H9 (cell line): Measurements from ENCODE around the gene TCF4. TPM values are rescaled to one million over a fixed set of nuclear protein-coding genes. Genes with fewer than 3 reads are reported as not detected.

Source experiments
- DNase-seq: peaks from one replicate; pipeline ENCODE4 v3.0.0-alpha.2; 2017
- H2AFZ ChIP-seq: one replicate; pipeline ENCODE4 v1.6.1; 2013; ENCODE audit warnings: mild to moderate bottlenecking, low read length, control low read depth, moderate library complexity
- H2AK5ac ChIP-seq: 2 replicates; pipeline ENCODE4 v1.6.1; 2013; ENCODE audit warnings: low read length, control low read depth, mixed read lengths; ENCODE audit not compliant: insufficient read length
- H2BK120ac ChIP-seq: one replicate; pipeline ENCODE4 v1.6.1; 2013; ENCODE audit warnings: low read depth, mild to moderate bottlenecking, low read length, control low read depth, inconsistent platforms; ENCODE audit not compliant: poor library complexity, severe bottlenecking
- H2BK12ac ChIP-seq: 2 replicates; pipeline ENCODE4 v1.6.1; 2013; ENCODE audit warnings: low read length, control low read depth, mixed read lengths, low read depth; ENCODE audit not compliant: insufficient read length
- H2BK15ac ChIP-seq: 2 replicates; pipeline ENCODE4 v1.6.1; 2013; ENCODE audit warnings: low read depth, low read length, control low read depth
- H2BK20ac ChIP-seq: one replicate; pipeline ENCODE4 v1.6.1; 2013; ENCODE audit warnings: low read depth, mild to moderate bottlenecking, low read length, control low read depth, inconsistent platforms; ENCODE audit not compliant: poor library complexity, severe bottlenecking
- H2BK5ac ChIP-seq: 2 replicates; pipeline ENCODE4 v1.6.1; 2013; ENCODE audit warnings: low read length, control low read depth, mixed read lengths; ENCODE audit not compliant: insufficient read length
- H3K14ac ChIP-seq: 2 replicates; pipeline ENCODE4 v1.6.1; 2013; ENCODE audit warnings: low read length, control low read depth; ENCODE audit not compliant: insufficient read depth
- H3K18ac ChIP-seq: 2 replicates; pipeline ENCODE4 v1.6.1; 2013; ENCODE audit warnings: low read depth, mild to moderate bottlenecking, mixed read lengths, low read length, control low read depth; ENCODE audit not compliant: insufficient read length
- H3K23ac ChIP-seq: 2 replicates; pipeline ENCODE4 v1.6.1; 2013; ENCODE audit warnings: low read length, control low read depth, mixed read lengths, low read depth; ENCODE audit not compliant: insufficient read length
- H3K23me2 ChIP-seq: 2 replicates; pipeline ENCODE4 v1.6.1; 2013; ENCODE audit warnings: low read depth, mild to moderate bottlenecking, mixed read lengths, low read length, control low read depth; ENCODE audit not compliant: insufficient read length, poor library complexity, severe bottlenecking
- H3K27ac ChIP-seq: 2 replicates; pipeline ENCODE4 v1.5.1; 2013; ENCODE audit warnings: low read length, control low read depth, mixed read lengths, low read depth; ENCODE audit not compliant: insufficient read length
- H3K27me3 ChIP-seq: 2 replicates; pipeline ENCODE4 v1.6.1; 2013; ENCODE audit warnings: low read length, control low read depth, inconsistent platforms; ENCODE audit not compliant: insufficient read depth
- H3K4ac ChIP-seq: 2 replicates; pipeline ENCODE4 v1.6.1; 2013; ENCODE audit warnings: low read depth, mild to moderate bottlenecking, control low read depth, inconsistent platforms, low read length, moderate library complexity
- H3K4me1 ChIP-seq: 2 replicates; pipeline ENCODE4 v1.6.1; 2013; ENCODE audit warnings: low read length, control low read depth, inconsistent platforms; ENCODE audit not compliant: insufficient read depth
- H3K4me2 ChIP-seq: 2 replicates; pipeline ENCODE4 v1.6.1; 2013; ENCODE audit warnings: low read length, control low read depth, mixed read lengths; ENCODE audit not compliant: insufficient read length, insufficient read depth
- H3K56ac ChIP-seq: 2 replicates; pipeline ENCODE4 v1.6.1; 2013; ENCODE audit warnings: low read depth, mild to moderate bottlenecking, mixed read lengths, low read length, control low read depth; ENCODE audit not compliant: insufficient read length
- H3K79me1 ChIP-seq: 2 replicates; pipeline ENCODE4 v1.6.1; 2013; ENCODE audit warnings: low read depth, mild to moderate bottlenecking, moderate library complexity, low read length, control low read depth, inconsistent platforms; ENCODE audit not compliant: insufficient read depth, poor library complexity, severe bottlenecking
- H3K79me2 ChIP-seq: 2 replicates; pipeline ENCODE4 v1.6.1; 2013; ENCODE audit warnings: low read length, control low read depth, inconsistent platforms; ENCODE audit not compliant: insufficient read depth
- H3K9ac ChIP-seq: 2 replicates; pipeline ENCODE4 v1.6.1; 2013; ENCODE audit warnings: low read length, control low read depth, mixed read lengths; ENCODE audit not compliant: insufficient read length; ENCODE audit errors: extremely low read depth
- H3K9me3 ChIP-seq: one replicate; pipeline ENCODE4 v1.6.1; 2013; ENCODE audit warnings: low read depth, low read length, inconsistent platforms; ENCODE audit not compliant: control insufficient read depth
- H3T11ph ChIP-seq: one replicate; pipeline ENCODE4 v1.6.1; 2013; ENCODE audit warnings: mild to moderate bottlenecking, low read length, control low read depth, inconsistent platforms
- H4K20me1 ChIP-seq: one replicate; pipeline ENCODE4 v1.6.1; 2013; ENCODE audit not compliant: control insufficient read depth, insufficient read length, insufficient read depth
- H4K5ac ChIP-seq: 2 replicates; pipeline ENCODE4 v1.6.1; 2013; ENCODE audit warnings: low read depth, mild to moderate bottlenecking, mixed read lengths, low read length, control low read depth; ENCODE audit not compliant: insufficient read length
- H4K8ac ChIP-seq: replicated peaks from 2 replicates; pipeline ENCODE4 v1.6.1; 2013; ENCODE audit warnings: low read length, control low read depth, mixed read lengths, low read depth; ENCODE audit not compliant: insufficient read length
- H4K91ac ChIP-seq: 2 replicates; pipeline ENCODE4 v1.6.1; 2013; ENCODE audit warnings: low read depth, mild to moderate bottlenecking, moderate library complexity, mixed read lengths, low read length, control low read depth; ENCODE audit not compliant: insufficient read length
- H3K27ac Mint-ChIP-seq, 3 experiments: 2 replicates in 2 of 3; 3 replicates in 1 of 3; pipeline ENCODE4 v1.8.0; 2020 to 2021; ENCODE audit warnings: mixed read lengths in 3 of 3, mild to moderate bottlenecking in 1 of 3, moderate library complexity in 1 of 3
- H3K27me3 Mint-ChIP-seq: 2 replicates; pipeline ENCODE4 v1.8.0; 2021; ENCODE audit warnings: low read depth, mild to moderate bottlenecking, moderate library complexity, mixed read lengths
- H3K36me3 Mint-ChIP-seq, 3 experiments: 2 replicates in 2 of 3; 3 replicates in 1 of 3; pipeline ENCODE4 v1.8.0; 2020 to 2021; ENCODE audit warnings: low read depth in 3 of 3, mixed read lengths in 3 of 3; ENCODE audit not compliant: insufficient read depth in 1 of 3
- H3K4me1 Mint-ChIP-seq, 2 experiments: 2 replicates each; pipeline ENCODE4 v1.8.0; 2020; ENCODE audit warnings: mixed read lengths in 2 of 2
- H3K4me3 Mint-ChIP-seq, 2 experiments: 2 replicates in 1 of 2; 3 replicates in 1 of 2; pipeline ENCODE4 v1.8.0; 2020 to 2021; ENCODE audit warnings: mild to moderate bottlenecking in 2 of 2, mixed read lengths in 2 of 2, moderate library complexity in 1 of 2
- H3K9me3 Mint-ChIP-seq, 2 experiments: 2 replicates in 1 of 2; 3 replicates in 1 of 2; pipeline ENCODE4 v1.8.0; 2020; ENCODE audit warnings: mild to moderate bottlenecking in 2 of 2, mixed read lengths in 2 of 2, moderate library complexity in 1 of 2
- CTCF ChIP-seq: fragments of 200-600 bp; sonication (generic); conservative IDR thresholded peaks from 3 replicates; pipeline ENCODE4 v1.8.0; 2021; ENCODE audit warnings: antibody characterized with exemption, mild to moderate bottlenecking
- WGBS: extraction: QIAGEN DNeasy Blood & Tissue Kit; methylation state at CpG from one replicate; pipeline ENCODE4 v1.1.7; 2013; ENCODE audit warnings: missing lambda C conversion rate, low lambda C conversion rate, mixed read lengths; ENCODE audit not compliant: insufficient read length; ENCODE audit errors: extremely low coverage; 5-methylcytosine and 5-hydroxymethylcytosine counted together
- total RNA-seq: library from RNA; stranded (reverse); gene quantifications from 2 replicates; pipeline ENCODE4 v1.2.1, GENCODE V29; 2021

Gene TCF4
- total RNA-seq, 1 experiment from 2014 or later: 99.4 TPM

GRCh38 chr18:55477860-55478581 lies 110.0 kb downstream of the TCF4 start:
- Histone ChIP-seq H3K23me2 (no peaks in the 10 kb centered on the region), H2BK20ac (no peak overlapping the region), H3K14ac (no peak overlapping the region), H3K79me2 (peaks cover 5% of the 10 kb centered on the region; the same call in 1 of the 2 replicates), H2BK15ac (no peak overlapping the region), H3K4me1 (peaks cover 13% of the 10 kb centered on the region), H2AFZ (no peak overlapping the region), H3T11ph (no peak overlapping the region), H3K9ac (no peak overlapping the region), H3K9me3 (no peaks in the 10 kb centered on the region), H3K79me1 (peaks cover 4% of the 10 kb centered on the region), H3K23ac (no peak overlapping the region), H3K4me2 (no peak overlapping the region), H3K56ac (no peak overlapping the region), H4K91ac (no peak overlapping the region), H4K20me1 (no peaks in the 10 kb centered on the region), H3K4ac (no peak overlapping the region), H4K8ac (no peak overlapping the region), H3K27me3 (no peaks in the 10 kb centered on the region), H2BK120ac (no peak overlapping the region), H2BK12ac (no peak overlapping the region), H3K27ac (no peak overlapping the region), H4K5ac (no peak overlapping the region), H2BK5ac (no peak overlapping the region), H2AK5ac (no peak overlapping the region), H3K18ac (no peak overlapping the region)
- no peak overlapping the region for H3K4me3 Mint-ChIP-seq
- H3K9me3 Mint-ChIP-seq: no peaks in the 10 kb centered on the region
- no peak for TF ChIP-seq CTCF
- DNase-seq: no peak
- H3K27ac Mint-ChIP-seq: peak overlapping the region in 1 of 3 experiments; percentile 29; a peak in 2 of 7 replicates
- H3K27me3 Mint-ChIP-seq: no peaks in the 10 kb centered on the region
- H3K36me3 Mint-ChIP-seq: peaks cover 5 to 11% (median 9%) of the 10 kb centered on the region in 3 experiments; a peak in 5 of 7 replicates
- no CpG with 5 or more reads among the region's 8 CpGs for WGBS
- H3K4me1 Mint-ChIP-seq: peaks cover 28 to 29% of the 10 kb centered on the region in 2 experiments
